ENCODE data around the gene CD163. TPM values are rescaled to one million over a fixed set of nuclear protein-coding genes. Genes with fewer than 3 reads are reported as not detected.

Gene CD163
- total RNA-seq, 2 donors from 2014 or later = 19.4 to 85.6 TPM

DNA sequence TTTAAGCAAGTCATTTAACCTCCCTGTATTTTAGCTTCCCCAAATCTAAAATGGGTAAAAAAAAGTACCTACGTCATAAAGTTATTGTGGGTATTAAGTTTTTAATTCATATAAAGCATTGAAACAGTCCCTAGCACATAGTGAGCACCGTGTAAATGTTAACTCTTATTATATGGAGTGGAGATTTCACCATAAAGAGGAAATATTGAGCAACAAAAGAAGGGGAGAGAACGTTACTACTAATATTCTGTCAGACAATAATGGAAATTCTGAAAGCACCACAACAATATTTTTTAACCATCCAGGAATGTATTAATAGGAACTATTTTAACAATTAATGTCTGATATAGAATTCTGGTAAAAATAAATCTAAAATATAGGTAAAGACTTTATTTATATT is 51.8 kb downstream of the CD163 start:
- intact Hi-C loops (cut with DNase I) = loop anchor here (10.0 kb wide), 1 partner anchor 227 kb away; no protein-coding TSS in a partner anchor
- H3K4me1 ChIP-seq = no peaks in the 10 kb centered on the region
- no peak for TF ChIP-seq CTCF (IDR thresholded peaks at IDR 0.05)
- no peak for TF ChIP-seq POLR2A (IDR thresholded peaks at IDR 0.05)
- H3K4me3 ChIP-seq = no peak overlapping the region
- H3K9me3 ChIP-seq = no peaks in the 10 kb centered on the region
- H3K27ac ChIP-seq = no peak overlapping the region
- DNase-seq (no peak), ATAC-seq (no peak)
- no peaks in the 10 kb centered on the region for H3K27me3 ChIP-seq
- no peaks in the 10 kb centered on the region for H3K36me3 ChIP-seq (replicated peaks in 1 of 2; ENCODE audit: insufficient read depth in 1 of 2, low read depth in 2 of 2)
- WGBS, 2 donors = 46 to 63% methylated on average over 3 of the region's 3 CpGs

- H3K27me3 ChIP-seq = no peaks in the 10 kb centered on the region
- ATAC-seq = no peak
- no peak overlapping the region for H3K4me3 ChIP-seq
- TF ChIP-seq POLR2A (IDR thresholded peaks at IDR 0.05) = no peak
- 57 to 63% methylated on average over 7 of the region's 7 CpGs for WGBS, 2 donors
- H3K9me3 ChIP-seq = no peaks in the 10 kb centered on the region
- H3K27ac ChIP-seq = no peak overlapping the region
- intact Hi-C loops (cut with DNase I) = loop anchor here (10.0 kb wide), 1 partner anchor 226 kb away; no protein-coding TSS in a partner anchor
- H3K4me1 ChIP-seq = no peaks in the 10 kb centered on the region
- no peak for DNase-seq
- no peaks in the 10 kb centered on the region for H3K36me3 ChIP-seq (replicated peaks in 1 of 2; ENCODE audit: insufficient read depth in 1 of 2, low read depth in 2 of 2)
These were observed 52.9 kb downstream of the CD163 start for GRCh38 chr12:7450667-7451066.

DNA sequence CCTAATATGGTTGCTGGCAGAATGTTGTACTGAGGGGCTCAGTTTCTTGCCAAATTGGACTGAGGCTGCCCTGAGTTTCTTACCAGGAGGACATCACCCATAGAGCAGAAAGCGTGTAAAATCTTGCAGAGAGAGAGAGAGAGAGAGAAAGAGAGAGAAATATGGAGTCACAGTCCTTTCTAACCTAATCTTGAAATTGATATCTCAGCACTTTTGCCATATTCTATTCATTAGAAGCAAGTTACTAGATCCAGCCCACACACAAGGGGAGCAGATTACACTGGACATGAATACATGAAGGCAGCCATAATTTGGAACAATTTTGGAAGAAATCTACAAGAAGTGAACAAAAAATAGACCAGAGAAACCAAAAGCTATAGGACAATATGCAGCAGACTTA is 55.5 kb downstream of the CD163 start:
- DNase-seq = no peak
- intact Hi-C loops (cut with DNase I) = no loop called here
- Histone ChIP-seq H3K9me3 (no peaks in the 10 kb centered on the region), H3K4me3 (no peak overlapping the region), H3K36me3 (replicated peaks in 1 of 2; ENCODE audit: insufficient read depth in 1 of 2, low read depth in 2 of 2) (no peaks in the 10 kb centered on the region), H3K27me3 (no peaks in the 10 kb centered on the region), H3K27ac (no peak overlapping the region), H3K4me1 (no peaks in the 10 kb centered on the region)
- 67 to 81% methylated on average over 1 of the region's 1 CpG for whole genome bisulfite sequencing, 2 donors
- TF ChIP-seq CTCF (IDR thresholded peaks at IDR 0.05) = no peak
- no peak for TF ChIP-seq POLR2A (IDR thresholded peaks at IDR 0.05)
- ATAC-seq = no peak

GRCh38 chr12:7444537-7444936 is 59.0 kb downstream of the CD163 start:
- H3K36me3 ChIP-seq (replicated peaks in 1 of 2; ENCODE audit: insufficient read depth in 1 of 2, low read depth in 2 of 2) = no peaks in the 10 kb centered on the region
- H3K9me3 ChIP-seq = no peaks in the 10 kb centered on the region
- H3K4me3 ChIP-seq = no peak overlapping the region
- no peak for DNase-seq
- ATAC-seq = no peak
- H3K27ac ChIP-seq = no peak overlapping the region
- H3K4me1 ChIP-seq = no peaks in the 10 kb centered on the region
- TF ChIP-seq POLR2A (IDR thresholded peaks at IDR 0.05) (no peak), CTCF (IDR thresholded peaks at IDR 0.05) (no peak)
- H3K27me3 ChIP-seq = no peaks in the 10 kb centered on the region
- intact Hi-C loops (cut with DNase I) = no loop called here
- WGBS, 2 donors = 74 to 80% methylated on average over 4 of the region's 4 CpGs

- ATAC-seq (no peak), DNase-seq (no peak)
- Histone ChIP-seq H3K27me3 (no peaks in the 10 kb centered on the region), H3K27ac (no peak within 1 kb of the TSS), H3K9me3 (no peaks in the 10 kb centered on the region), H3K4me3 (no peak within 1 kb of the TSS), H3K36me3 (replicated peaks in 1 of 2; ENCODE audit: insufficient read depth in 1 of 2, low read depth in 2 of 2) (no peaks in the 10 kb centered on the region), H3K4me1 (no peaks in the 10 kb centered on the region)
- TF ChIP-seq POLR2A (IDR thresholded peaks at IDR 0.05) (no peak), CTCF (IDR thresholded peaks at IDR 0.05) (no peak)
- intact Hi-C loops (cut with DNase I) = no loop called here
- 24 to 27% methylated on average over 2 of the region's 2 CpGs for WGBS, 2 donors
These were observed 59.5 kb downstream of the CD163 start, which contains the start of gene CD163L1 for GRCh38 chr12:7444076-7444475. Gene CD163L1, minus strand, starts transcription at chr12:7444153. Its CDS starts 26 bp downstream, at chr12:7444127.
